H1 (cell line): ENCODE results near the gene PKNOX1. TPM values are rescaled to one million over a fixed set of nuclear protein-coding genes. Genes with fewer than 3 reads are reported as not detected.

Experiments used
- CTCF ChIA-PET: fragments of 300-600 bp; sonication (Branson Sonifier 250); formaldehyde crosslinking; loops from one replicate; lab custom pipeline; 2021; ENCODE audit not compliant: partially characterized antibody; lab: Charles Lee
- POLR2A ChIA-PET: fragments of 300-600 bp; sonication (Branson Sonifier 250); formaldehyde crosslinking; loops from one replicate; lab custom pipeline; 2021; ENCODE audit warnings: inconsistent platforms; ENCODE audit not compliant: partially characterized antibody; lab: Charles Lee
- DNase-seq, 2 experiments: peaks; one replicate each; pipeline versions ENCODE4 v3.0.0 to v3.0.0-alpha.2; 2010 to 2022; ENCODE audit warnings: low spot score in 2 of 2, low read depth in 1 of 2, mixed read lengths in 1 of 2
- FAIRE-seq: peaks from 2 replicates; lab custom pipeline; 2011; peaks lifted over from hg19 to GRCh38; lab: Jason Lieb, UNC
- H2AFZ ChIP-seq: 2 replicates; pipeline ENCODE4 v1.8.1; 2012; ENCODE audit warnings: low read length, inconsistent platforms
- H2AK5ac ChIP-seq: 2 replicates; pipeline ENCODE4 v1.6.1; 2013; ENCODE audit warnings: low read depth, low read length
- H2BK120ac ChIP-seq: replicated peaks from 2 replicates; pipeline ENCODE3; 2013; ENCODE audit warnings: low read depth, low read length, inconsistent platforms
- H2BK12ac ChIP-seq: 2 replicates; pipeline ENCODE4 v1.6.1; 2013; ENCODE audit warnings: low read depth, low read length
- H2BK15ac ChIP-seq: 2 replicates; pipeline ENCODE4 v1.6.1; 2013; ENCODE audit warnings: low read length
- H2BK20ac ChIP-seq: 2 replicates; pipeline ENCODE4 v1.6.1; 2013; ENCODE audit warnings: low read length
- H2BK5ac ChIP-seq: 2 replicates; pipeline ENCODE4 v1.6.1; 2013; ENCODE audit warnings: low read depth, low read length
- H3K14ac ChIP-seq: 2 replicates; pipeline ENCODE4 v1.6.1; 2013; ENCODE audit warnings: inconsistent platforms; ENCODE audit not compliant: insufficient read length
- H3K18ac ChIP-seq: 2 replicates; pipeline ENCODE4 v1.6.1; 2013; ENCODE audit warnings: low read length; ENCODE audit errors: extremely low read depth
- H3K23ac ChIP-seq: 2 replicates; pipeline ENCODE4 v1.6.1; 2013; ENCODE audit warnings: inconsistent platforms; ENCODE audit not compliant: insufficient read length
- H3K23me2 ChIP-seq: 2 replicates; pipeline ENCODE4 v1.6.1; 2013; ENCODE audit warnings: low read depth, low read length
- H3K27ac ChIP-seq: 2 replicates; pipeline ENCODE4 v1.6.1; 2011; ENCODE audit warnings: low read depth, low read length, inconsistent platforms
- H3K27me3 ChIP-seq, 4 experiments: replicated peaks in 1 of 4; 1 replicate in 1 of 4; 2 replicates in 3 of 4; pipeline versions ENCODE4 v1.6.1 to v1.8.1; 2011 to 2013; ENCODE audit warnings: low read length in 3 of 4, mild to moderate bottlenecking in 3 of 4, inconsistent platforms in 2 of 4, mixed read lengths in 2 of 4, moderate library complexity in 1 of 4; ENCODE audit not compliant: control insufficient read depth in 3 of 4, insufficient read depth in 3 of 4; ENCODE audit errors: extremely low read depth in 1 of 4
- H3K36me3 ChIP-seq, 4 experiments: 2 replicates each; pipeline versions ENCODE4 v1.6.1 to v1.8.1; 2011 to 2013; ENCODE audit warnings: mild to moderate bottlenecking in 4 of 4, low read length in 3 of 4, moderate library complexity in 2 of 4, control low read depth in 1 of 4, inconsistent platforms in 1 of 4; ENCODE audit not compliant: insufficient read depth in 4 of 4, control insufficient read depth in 2 of 4
- H3K4ac ChIP-seq: replicated peaks from 2 replicates; pipeline ENCODE3; 2013; ENCODE audit warnings: low read length, low read depth, mixed read lengths, inconsistent platforms; ENCODE audit not compliant: insufficient read length
- H3K4me1 ChIP-seq, 4 experiments: replicated peaks in 1 of 4; 1 replicate in 1 of 4; 2 replicates in 3 of 4; pipeline versions ENCODE4 v1.6.1 to v1.8.1; 2011 to 2013; ENCODE audit warnings: low read length in 3 of 4, inconsistent platforms in 2 of 4, mixed read lengths in 1 of 4; ENCODE audit not compliant: insufficient read depth in 4 of 4, control insufficient read depth in 3 of 4
- H3K4me2 ChIP-seq, 2 experiments: 2 replicates each; pipeline versions ENCODE4 v1.6.1 to v1.8.1; 2011 to 2013; ENCODE audit warnings: low read depth in 2 of 2, low read length in 2 of 2, control low read depth in 1 of 2, inconsistent platforms in 1 of 2, mild to moderate bottlenecking in 1 of 2; ENCODE audit not compliant: insufficient read depth in 1 of 2
- H3K4me3 ChIP-seq, 4 experiments: fragments of 200-600, 300-600 bp in 1 of 4; sonication (generic), shearing (Covaris generic), sonication (Bioruptor Twin) in 1 of 4; 2 replicates each; pipeline versions ENCODE4 v1.5.1 to v1.8.1; 2011 to 2016; ENCODE audit warnings: low read length in 4 of 4, low read depth in 3 of 4, control low read depth in 2 of 4, inconsistent platforms in 2 of 4, mild to moderate bottlenecking in 2 of 4, mixed read lengths in 1 of 4, moderate library complexity in 1 of 4; ENCODE audit not compliant: insufficient read depth in 2 of 4; ENCODE audit errors: extremely low read depth in 1 of 4
- H3K56ac ChIP-seq: replicated peaks from 2 replicates; pipeline ENCODE3; 2013; ENCODE audit warnings: low read depth, mild to moderate bottlenecking, mixed read lengths, low read length, inconsistent platforms; ENCODE audit not compliant: insufficient read length
- H3K79me1 ChIP-seq: 2 replicates; pipeline ENCODE4 v1.6.1; 2013; ENCODE audit warnings: low read depth, low read length, control low read depth
- H3K79me2 ChIP-seq, 2 experiments: 2 replicates each; pipeline versions ENCODE4 v1.6.1 to v1.8.1; 2012 to 2013; ENCODE audit warnings: low read length in 2 of 2, mild to moderate bottlenecking in 2 of 2, inconsistent platforms in 1 of 2; ENCODE audit not compliant: insufficient read depth in 2 of 2, control insufficient read depth in 1 of 2
- H3K9ac ChIP-seq, 4 experiments: replicated peaks in 1 of 4; 1 replicate in 1 of 4; 2 replicates in 3 of 4; pipeline versions ENCODE4 v1.6.1 to v1.8.1; 2011 to 2013; ENCODE audit warnings: low read depth in 3 of 4, low read length in 3 of 4, control low read depth in 2 of 4, mild to moderate bottlenecking in 2 of 4, moderate library complexity in 2 of 4, inconsistent platforms in 1 of 4; ENCODE audit errors: extremely low read depth in 1 of 4
- H3K9me3 ChIP-seq, 2 experiments: 2 replicates each; pipeline versions ENCODE4 v1.6.1 to v1.8.1; 2012 to 2013; ENCODE audit warnings: mild to moderate bottlenecking in 2 of 2, moderate library complexity in 2 of 2, control low read depth in 1 of 2, inconsistent platforms in 1 of 2, low read depth in 1 of 2, low read length in 1 of 2, mixed read lengths in 1 of 2; ENCODE audit not compliant: insufficient read depth in 2 of 2
- H4K20me1 ChIP-seq, 2 experiments: replicated peaks in 1 of 2; 2 replicates each; pipeline versions ENCODE3 to v1.8.1; 2011 to 2013; ENCODE audit warnings: inconsistent platforms in 2 of 2, low read length in 2 of 2, mild to moderate bottlenecking in 1 of 2; ENCODE audit not compliant: insufficient read depth in 2 of 2, control insufficient read depth in 1 of 2
- H4K5ac ChIP-seq: 2 replicates; pipeline ENCODE4 v1.6.1; 2013; ENCODE audit warnings: low read length, low read depth, mixed read lengths, inconsistent platforms; ENCODE audit not compliant: insufficient read length
- H4K8ac ChIP-seq: 2 replicates; pipeline ENCODE4 v1.8.0; 2013; ENCODE audit warnings: mild to moderate bottlenecking, moderate library complexity, low read length, inconsistent platforms; ENCODE audit not compliant: insufficient read depth; ENCODE audit errors: extremely low read depth
- H4K91ac ChIP-seq: replicated peaks from 2 replicates; pipeline ENCODE3; 2013; ENCODE audit warnings: low read length, mixed read lengths, inconsistent platforms; ENCODE audit not compliant: insufficient read length
- CREB1 ChIP-seq: IDR thresholded peaks from 2 replicates; pipeline ENCODE4 v1.6.1; 2012; ENCODE audit warnings: inconsistent platforms
- JUND ChIP-seq: IDR thresholded peaks from 2 replicates; pipeline ENCODE4 v1.6.1; 2011; ENCODE audit warnings: mild to moderate bottlenecking, improper control_type of control experiment, low read length
- TBP ChIP-seq: IDR thresholded peaks from 2 replicates; pipeline ENCODE4 v1.6.1; 2011; ENCODE audit warnings: low read depth, low read length, improper control_type of control experiment
- YY1 ChIP-seq: IDR thresholded peaks from 2 replicates; pipeline ENCODE4 v1.6.1; 2011; ENCODE audit warnings: low read depth, mild to moderate bottlenecking, low read length
- WGBS, 2 experiments: shearing (Covaris generic) in 1 of 2; methylation state at CpG; one replicate each; pipeline versions ENCODE4 v1.1.6 to v1.1.7; 2013 to 2015; ENCODE audit warnings: low lambda C conversion rate in 2 of 2, mixed read lengths in 2 of 2, inconsistent platforms in 1 of 2, low coverage in 1 of 2, missing lambda C conversion rate in 1 of 2; ENCODE audit not compliant: insufficient replicate concordance in 2 of 2, insufficient coverage in 1 of 2, insufficient read length in 1 of 2; ENCODE audit errors: extremely low coverage in 1 of 2, missing lambda C conversion rate in 1 of 2; 5-methylcytosine and 5-hydroxymethylcytosine counted together
- polyA plus RNA-seq, 7 experiments: library from polyadenylated mRNA; depleted of rRNA in 3 of 7; stranded (reverse) in 5 of 7; unstranded in 2 of 7; fragments of >200 nt in 5 of 7; fragments of 200-250 nt in 2 of 7; gene quantifications; 1 replicate in 5 of 7; 2 replicates in 1 of 7; 4 replicates in 1 of 7; pipeline versions ENCODE4 v1.2.1 to v1.2.3, GENCODE V29; 2011 to 2013; ENCODE audit warnings: missing spikeins in 2 of 7, mixed read lengths in 2 of 7
- total RNA-seq: library from RNA; stranded (reverse); fragmentation: NEBNext Ultra II Directional; extraction: Animal tissue kit (Norgen Biotek cat#: 25700); gene quantifications from 2 replicates; pipeline ENCODE4 v1.2.1, GENCODE V29; 2021

Gene PKNOX1
- total and polyA plus RNA-seq, 2 of the 8 experiments (the other 6 are each of a cell fraction or from before 2014, with no cell fraction given) = 20.4 to 31.9 TPM

GRCh38 chr21:42931560-42932235, 42.7 kb upstream of the PKNOX1 start:
- CTCF ChIA-PET = interaction anchor here (0.5 to 1.4 kb wide), 3 partner anchors 10 to 61 kb away, joined by 3 to 4 read pairs (median 3); no protein-coding TSS in a partner anchor
- no peaks in the 10 kb centered on the region for H3K79me2 ChIP-seq
- no peak for FAIRE-seq
- POLR2A ChIA-PET = interaction anchor here (1.2 to 1.5 kb wide), 4 partner anchors 8 to 44 kb away, joined by 3 to 4 read pairs (median 4); no protein-coding TSS in a partner anchor
- no peak for DNase-seq
- H3K4me2 ChIP-seq = no peak overlapping the region
- no peaks in the 10 kb centered on the region for H3K23me2 ChIP-seq
- peak overlapping the region; percentile 28 for H4K91ac ChIP-seq
- no peak overlapping the region for H2AFZ ChIP-seq
- peaks cover 2 to 11% (median 4%) of the 10 kb centered on the region in 4 experiments; a peak in 5 of 7 replicates for H3K4me1 ChIP-seq
- TF ChIP-seq JUND (no peak), CREB1 (no peak), YY1 (no peak), TBP (no peak)
- TF ChIP-seq, all 59 proteins: peak for 0
- H2AK5ac ChIP-seq = peak overlapping the region; percentile 45; the same call in 1 of the 2 replicates
- H3K56ac ChIP-seq = no peak overlapping the region
- H2BK12ac ChIP-seq = peak overlapping the region; percentile 99
- no peak overlapping the region for H4K5ac ChIP-seq
- H2BK20ac ChIP-seq = peak overlapping the region; percentile 6; the same call in 1 of the 2 replicates
- 0 out of 2 replicates have a peak overlapping the region, but pooled peaks have one; percentile 46 for H2BK15ac ChIP-seq
- WGBS, 2 experiments = 90% methylated on average over 13 of the region's 13 CpGs; no CpG with 5 or more reads in 1 of the 2 experiments
- peak overlapping the region; percentile 18 for H2BK120ac ChIP-seq
- no peak overlapping the region for H3K14ac ChIP-seq
- H3K79me1 ChIP-seq = no peaks in the 10 kb centered on the region
- H3K27ac ChIP-seq = no peak overlapping the region
- H3K23ac ChIP-seq = no peak overlapping the region
- H3K9me3 ChIP-seq = no peaks in the 10 kb centered on the region
- no peak overlapping the region for H3K4me3 ChIP-seq
- H3K4ac ChIP-seq = peak overlapping the region; percentile 81
- H3K18ac ChIP-seq = peak overlapping the region; percentile 15
- no peak overlapping the region for H4K8ac ChIP-seq
- H3K36me3 ChIP-seq = no peaks in the 10 kb centered on the region
- peak overlapping the region; percentile 86 for H2BK5ac ChIP-seq
- H3K27me3 ChIP-seq = no peaks in the 10 kb centered on the region
- H4K20me1 ChIP-seq = no peaks in the 10 kb centered on the region
- no peak overlapping the region for H3K9ac ChIP-seq
